Measurements from ENCODE around the gene NSFL1C. TPM values are rescaled to one million over a fixed set of nuclear protein-coding genes. Genes with fewer than 3 reads are reported as not detected.

NSFL1C gene
- total and polyA plus RNA-seq, 2 experiments from 2014 or later: 48.9 to 92.2 TPM

DNA sequence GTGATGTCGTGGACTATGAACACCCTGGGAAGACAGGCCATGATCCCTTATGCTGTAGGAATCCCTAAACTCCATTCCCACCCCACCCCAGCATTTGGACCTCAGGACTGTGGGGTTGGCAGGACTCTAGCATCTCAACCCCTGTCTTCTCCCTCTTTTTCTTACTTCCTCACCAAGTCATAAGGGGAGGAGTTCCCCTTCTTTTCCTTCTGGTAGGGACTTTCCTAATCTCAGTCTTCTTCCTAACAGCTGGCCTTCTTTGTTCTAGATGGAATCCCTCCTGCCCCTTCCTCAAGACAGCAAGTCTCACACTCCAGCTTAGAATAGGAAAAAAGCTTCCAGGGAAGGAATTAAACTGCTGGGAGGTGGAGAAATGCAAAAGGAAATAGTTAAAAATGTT, 26.9 kb upstream of the NSFL1C start:
- TF ChIP-seq, protein P1, sequence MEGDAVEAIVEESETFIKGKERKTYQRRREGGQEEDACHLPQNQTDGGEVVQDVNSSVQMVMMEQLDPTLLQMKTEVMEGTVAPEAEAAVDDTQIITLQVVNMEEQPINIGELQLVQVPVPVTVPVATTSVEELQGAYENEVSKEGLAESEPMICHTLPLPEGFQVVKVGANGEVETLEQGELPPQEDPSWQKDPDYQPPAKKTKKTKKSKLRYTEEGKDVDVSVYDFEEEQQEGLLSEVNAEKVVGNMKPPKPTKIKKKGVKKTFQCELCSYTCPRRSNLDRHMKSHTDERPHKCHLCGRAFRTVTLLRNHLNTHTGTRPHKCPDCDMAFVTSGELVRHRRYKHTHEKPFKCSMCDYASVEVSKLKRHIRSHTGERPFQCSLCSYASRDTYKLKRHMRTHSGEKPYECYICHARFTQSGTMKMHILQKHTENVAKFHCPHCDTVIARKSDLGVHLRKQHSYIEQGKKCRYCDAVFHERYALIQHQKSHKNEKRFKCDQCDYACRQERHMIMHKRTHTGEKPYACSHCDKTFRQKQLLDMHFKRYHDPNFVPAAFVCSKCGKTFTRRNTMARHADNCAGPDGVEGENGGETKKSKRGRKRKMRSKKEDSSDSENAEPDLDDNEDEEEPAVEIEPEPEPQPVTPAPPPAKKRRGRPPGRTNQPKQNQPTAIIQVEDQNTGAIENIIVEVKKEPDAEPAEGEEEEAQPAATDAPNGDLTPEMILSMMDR (conservative IDR thresholded peaks at IDR 0.05; ENCODE audit: low read depth in 2 of 2): no peak
- TF ChIP-seq ETS1 (IDR thresholded peaks at IDR 0.05) (no peak), EZH2phosphoT487 (IDR thresholded peaks at IDR 0.05; ENCODE audit: unreplicated experiment) (no peak), REST (IDR thresholded peaks at IDR 0.05; ENCODE audit: unreplicated experiment) (no peak), ZNF331 (CRISPR knock-in tag; IDR thresholded peaks at IDR 0.05; ENCODE audit: low read depth) (no peak), ZNF462 (CRISPR knock-in tag; IDR thresholded peaks at IDR 0.05) (no peak), JUNB (IDR thresholded peaks at IDR 0.05; ENCODE audit: unreplicated experiment) (no peak), ZNF114 (CRISPR knock-in tag; IDR thresholded peaks at IDR 0.05) (no peak), NANOG (IDR thresholded peaks at IDR 0.05; ENCODE audit: borderline replicate concordance) (no peak), CREB1 (CRISPR knock-in tag; IDR thresholded peaks at IDR 0.05; ENCODE audit: low read depth) (no peak), EZH2 (IDR thresholded peaks at IDR 0.05; ENCODE audit: low read depth, unreplicated experiment) (no peak)
- H3F3A ChIP-seq (replicated peaks; ENCODE audit: low read depth): no peaks in the 10 kb centered on the region
- peaks cover 4% of the 10 kb centered on the region for H3K27me3 Mint-ChIP-seq (ENCODE audit: insufficient read depth, low read depth, poor library complexity)
- no peak overlapping the region for H3K4me3 Mint-ChIP-seq
- H3K9me2 ChIP-seq (ENCODE audit: insufficient read depth): no peaks in the 10 kb centered on the region
- H3K27me3 ChIP-seq (ENCODE audit: insufficient read depth): no peaks in the 10 kb centered on the region
- H3K4me3 ChIP-seq: no peak overlapping the region
- H3K4me2 ChIP-seq: no peak overlapping the region
- no peaks in the 10 kb centered on the region for H3K79me2 ChIP-seq (replicated peaks; ENCODE audit: insufficient read depth)
- H3K36me3 ChIP-seq (ENCODE audit: insufficient read depth): no peaks in the 10 kb centered on the region
- no peaks in the 10 kb centered on the region; the same call in 1 of the 2 replicates for H4K20me1 ChIP-seq (replicated peaks; ENCODE audit: insufficient read depth)
- H2AFZ ChIP-seq: no peak overlapping the region
- H3K27ac ChIP-seq (ENCODE audit: low read depth): no peak overlapping the region
- no peaks in the 10 kb centered on the region; the same call in 1 of the 3 replicates for H3K9me3 Mint-ChIP-seq
- H3K36me3 Mint-ChIP-seq (ENCODE audit: low read depth): no peaks in the 10 kb centered on the region
- DNase-seq (ENCODE audit: low spot score) (no peak), ATAC-seq (no peak)
- no peaks in the 10 kb centered on the region; the same call in 2 of the 3 replicates for H3K4me1 Mint-ChIP-seq
- no peaks in the 10 kb centered on the region for H3K4me1 ChIP-seq (ENCODE audit: insufficient read depth)
- H3K27ac Mint-ChIP-seq: no peak overlapping the region
